GM12892 (cell line): ENCODE results near the gene CDRT15.

Experiments used
- POLR2A ChIP-seq: IDR thresholded peaks from 2 replicates; pipeline ENCODE4 v1.6.1; 2011; ENCODE audit warnings: low read depth, low read length, control low read depth
- TAF1 ChIP-seq: IDR thresholded peaks from 2 replicates; pipeline ENCODE4 v1.6.1; 2011; ENCODE audit warnings: low read depth, mild to moderate bottlenecking, control low read depth, low read length, borderline replicate concordance

- TF ChIP-seq TAF1 = no peak
- no peak for TF ChIP-seq POLR2A
Measured at GRCh38 chr17:14204084-14204483, 32.6 kb downstream of the CDRT15 start.
